Right lobe of liver (tissue), 4 donors: ENCODE data around the gene THG1L.

Experiments
- CTCF ChIP-seq, 4 donors: fragments of 200-600 bp in 3 of 4; fragments of 450-650 bp in 1 of 4; IDR thresholded peaks; one replicate each; pipeline versions ENCODE4 v1.5.1 to v1.8.0; 2016 to 2022; ENCODE audit warnings: antibody characterized with exemption in 4 of 4, mild to moderate bottlenecking in 2 of 4
- POLR2A ChIP-seq: fragments of 450-650 bp; IDR thresholded peaks from one replicate; pipeline ENCODE4 v1.6.1; 2017; ENCODE audit warnings: antibody characterized with exemption, mild to moderate bottlenecking
- donor health status: DM: no; HTN: no; CAD: no.
- donor health status: DM: no; HTN: no; CAD: no.
- donor health status: DM: no; HTN: yes; CAD: no.

GRCh38 chr5:157703736-157704135 lies 27.5 kb upstream of the THG1L start:
- no peak for TF ChIP-seq CTCF (IDR thresholded peaks at IDR 0.05)
- TF ChIP-seq POLR2A = no peak
